DND-41 (cell line): ENCODE measurements around the gene ZDHHC6.

Experiments
- EZH2 ChIP-seq: IDR thresholded peaks from 3 replicates; pipeline ENCODE4 v1.6.1; 2012; ENCODE audit warnings: borderline replicate concordance, low read depth, mild to moderate bottlenecking, moderate library complexity, low read length, inconsistent platforms; ENCODE audit not compliant: severe bottlenecking
- TF ChIP-seq, protein P1 (sequence below): IDR thresholded peaks from 2 replicates; pipeline ENCODE4 v1.5.1; 2012; ENCODE audit warnings: borderline replicate concordance, low read length, moderate library complexity, mild to moderate bottlenecking; ENCODE audit not compliant: poor library complexity, severe bottlenecking; ENCODE audit errors: extremely low read depth

DNA sequence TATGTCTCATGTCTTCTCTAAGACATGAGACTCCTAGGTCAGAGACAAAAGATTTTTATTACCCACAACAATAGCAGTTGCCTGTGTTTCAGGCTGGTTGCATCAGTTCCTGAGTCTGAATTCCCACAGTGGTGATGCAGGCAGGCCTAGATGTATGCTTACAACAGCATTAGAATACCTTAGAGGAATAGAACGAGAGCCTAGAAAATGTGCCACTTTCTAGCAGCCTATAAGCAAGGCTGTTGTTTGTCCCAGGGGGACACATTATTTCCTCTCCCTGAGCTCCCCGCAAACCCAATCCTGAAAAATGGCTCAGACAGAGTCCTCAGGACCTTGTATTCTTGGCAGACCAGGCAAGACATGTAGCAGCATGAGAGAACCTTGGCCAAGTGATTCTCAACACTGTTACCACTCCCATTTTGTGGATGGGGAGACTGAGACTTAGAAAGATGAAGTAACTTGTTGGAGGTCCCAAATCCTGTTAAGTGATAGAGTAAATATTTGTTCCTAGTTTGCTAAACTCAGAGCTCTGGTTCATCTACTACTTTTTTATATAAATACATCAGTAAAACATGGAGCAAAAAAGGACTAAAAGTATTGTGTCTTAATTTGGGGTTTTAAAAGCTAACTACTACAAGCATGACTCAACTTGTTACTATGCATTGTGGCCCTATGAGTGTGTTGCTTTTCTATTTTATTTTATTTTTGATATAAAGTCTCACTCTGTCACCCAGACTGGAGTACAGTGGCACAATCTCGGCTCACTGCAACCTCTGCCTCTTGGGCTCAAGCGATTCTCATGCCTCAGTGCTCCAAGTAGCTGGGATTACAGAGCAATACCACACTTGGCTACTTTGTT is 14.5 kb upstream of the ZDHHC6 start:
- TF ChIP-seq EZH2, result no peak
- TF ChIP-seq, protein P1, sequence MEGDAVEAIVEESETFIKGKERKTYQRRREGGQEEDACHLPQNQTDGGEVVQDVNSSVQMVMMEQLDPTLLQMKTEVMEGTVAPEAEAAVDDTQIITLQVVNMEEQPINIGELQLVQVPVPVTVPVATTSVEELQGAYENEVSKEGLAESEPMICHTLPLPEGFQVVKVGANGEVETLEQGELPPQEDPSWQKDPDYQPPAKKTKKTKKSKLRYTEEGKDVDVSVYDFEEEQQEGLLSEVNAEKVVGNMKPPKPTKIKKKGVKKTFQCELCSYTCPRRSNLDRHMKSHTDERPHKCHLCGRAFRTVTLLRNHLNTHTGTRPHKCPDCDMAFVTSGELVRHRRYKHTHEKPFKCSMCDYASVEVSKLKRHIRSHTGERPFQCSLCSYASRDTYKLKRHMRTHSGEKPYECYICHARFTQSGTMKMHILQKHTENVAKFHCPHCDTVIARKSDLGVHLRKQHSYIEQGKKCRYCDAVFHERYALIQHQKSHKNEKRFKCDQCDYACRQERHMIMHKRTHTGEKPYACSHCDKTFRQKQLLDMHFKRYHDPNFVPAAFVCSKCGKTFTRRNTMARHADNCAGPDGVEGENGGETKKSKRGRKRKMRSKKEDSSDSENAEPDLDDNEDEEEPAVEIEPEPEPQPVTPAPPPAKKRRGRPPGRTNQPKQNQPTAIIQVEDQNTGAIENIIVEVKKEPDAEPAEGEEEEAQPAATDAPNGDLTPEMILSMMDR, result no peak
